Measurements from ENCODE around the gene FST. TPM values are rescaled to one million over a fixed set of nuclear protein-coding genes. Genes with fewer than 3 reads are reported as not detected.

The FST gene
- total and polyA plus RNA-seq, 2 of the 13 experiments (the other 11 are each of a cell fraction or from before 2014, with no cell fraction given) = 38.6 to 136 TPM

DNA sequence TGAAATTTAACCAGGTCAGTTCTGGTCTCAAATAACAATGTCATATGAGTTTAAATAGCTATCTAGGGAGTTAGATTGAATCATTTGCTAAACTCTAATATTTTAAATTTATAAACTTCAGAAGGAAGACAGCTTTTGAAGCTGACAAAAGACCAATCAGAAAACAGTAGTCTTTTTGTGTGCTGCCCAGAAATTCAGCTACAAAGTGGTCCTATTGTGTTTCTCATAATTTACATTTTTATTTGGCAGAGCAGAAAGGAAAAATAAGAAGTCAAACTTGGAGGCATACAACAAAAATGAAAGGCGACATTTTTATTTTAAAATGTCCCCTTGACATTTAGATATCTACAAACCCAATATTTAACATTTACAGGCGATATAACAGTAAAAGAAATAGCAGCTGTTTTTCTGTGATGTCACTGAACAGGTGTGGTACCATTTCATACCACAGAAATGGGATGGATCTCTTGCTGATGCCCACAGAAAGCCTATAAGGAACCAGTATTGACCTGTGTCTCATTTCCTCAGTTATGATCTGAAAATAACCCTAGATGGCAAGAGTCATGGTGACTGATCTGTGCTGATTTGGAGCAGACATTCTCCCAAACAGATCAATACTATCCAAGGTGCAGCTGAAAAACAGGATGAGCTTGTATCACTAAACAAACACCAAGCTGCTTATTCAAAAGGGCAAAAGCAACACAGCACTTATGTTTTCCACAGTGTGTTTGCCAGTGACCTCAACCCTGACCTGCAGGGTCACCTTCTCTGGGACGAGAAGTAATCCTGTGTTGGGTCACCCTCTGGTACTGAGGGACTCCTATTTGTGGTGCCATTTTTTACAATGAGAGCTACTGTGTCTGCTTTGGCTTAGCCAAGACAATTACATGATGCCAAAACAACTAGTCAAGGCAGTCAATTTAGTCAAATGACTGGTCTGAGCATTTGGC is 3.6 kb upstream of the FST start (continued):
- TF ChIP-seq BRD4 (CRISPR knock-in tag; IDR thresholded peaks at IDR 0.05) (peak; percentile 72; the same call in 1 of the 2 replicates), ZNF44 (CRISPR knock-in tag; IDR thresholded peaks at IDR 0.05) (no peak), HOXA5 (CRISPR knock-in tag; IDR thresholded peaks at IDR 0.05) (peak; percentile 88; the same call in 1 of the 2 replicates), PHF8 (CRISPR knock-in tag; IDR thresholded peaks at IDR 0.05) (peak; percentile 57), CREM (IDR thresholded peaks at IDR 0.05) (peak; percentile 98), CREM (CRISPR knock-in tag; IDR thresholded peaks at IDR 0.05) (no peak)
- TF ChIP-seq, protein P1, sequence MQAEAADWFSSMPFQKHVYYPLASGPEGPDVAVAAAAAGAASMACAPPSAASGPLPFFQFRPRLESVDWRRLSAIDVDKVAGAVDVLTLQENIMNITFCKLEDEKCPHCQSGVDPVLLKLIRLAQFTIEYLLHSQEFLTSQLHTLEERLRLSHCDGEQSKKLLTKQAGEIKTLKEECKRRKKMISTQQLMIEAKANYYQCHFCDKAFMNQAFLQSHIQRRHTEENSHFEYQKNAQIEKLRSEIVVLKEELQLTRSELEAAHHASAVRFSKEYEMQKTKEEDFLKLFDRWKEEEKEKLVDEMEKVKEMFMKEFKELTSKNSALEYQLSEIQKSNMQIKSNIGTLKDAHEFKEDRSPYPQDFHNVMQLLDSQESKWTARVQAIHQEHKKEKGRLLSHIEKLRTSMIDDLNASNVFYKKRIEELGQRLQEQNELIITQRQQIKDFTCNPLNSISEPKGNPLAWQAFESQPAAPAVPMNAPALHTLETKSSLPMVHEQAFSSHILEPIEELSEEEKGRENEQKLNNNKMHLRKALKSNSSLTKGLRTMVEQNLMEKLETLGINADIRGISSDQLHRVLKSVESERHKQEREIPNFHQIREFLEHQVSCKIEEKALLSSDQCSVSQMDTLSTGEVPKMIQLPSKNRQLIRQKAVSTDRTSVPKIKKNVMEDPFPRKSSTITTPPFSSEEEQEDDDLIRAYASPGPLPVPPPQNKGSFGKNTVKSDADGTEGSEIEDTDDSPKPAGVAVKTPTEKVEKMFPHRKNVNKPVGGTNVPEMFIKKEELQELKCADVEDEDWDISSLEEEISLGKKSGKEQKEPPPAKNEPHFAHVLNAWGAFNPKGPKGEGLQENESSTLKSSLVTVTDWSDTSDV (CRISPR knock-in tag; IDR thresholded peaks at IDR 0.05) = no peak
- TF ChIP-seq, protein P2, sequence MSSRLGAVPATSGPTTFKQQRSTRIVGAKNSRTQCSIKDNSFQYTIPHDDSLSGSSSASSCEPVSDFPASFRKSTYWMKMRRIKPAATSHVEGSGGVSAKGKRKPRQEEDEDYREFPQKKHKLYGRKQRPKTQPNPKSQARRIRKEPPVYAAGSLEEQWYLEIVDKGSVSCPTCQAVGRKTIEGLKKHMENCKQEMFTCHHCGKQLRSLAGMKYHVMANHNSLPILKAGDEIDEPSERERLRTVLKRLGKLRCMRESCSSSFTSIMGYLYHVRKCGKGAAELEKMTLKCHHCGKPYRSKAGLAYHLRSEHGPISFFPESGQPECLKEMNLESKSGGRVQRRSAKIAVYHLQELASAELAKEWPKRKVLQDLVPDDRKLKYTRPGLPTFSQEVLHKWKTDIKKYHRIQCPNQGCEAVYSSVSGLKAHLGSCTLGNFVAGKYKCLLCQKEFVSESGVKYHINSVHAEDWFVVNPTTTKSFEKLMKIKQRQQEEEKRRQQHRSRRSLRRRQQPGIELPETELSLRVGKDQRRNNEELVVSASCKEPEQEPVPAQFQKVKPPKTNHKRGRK (CRISPR knock-in tag; IDR thresholded peaks at IDR 0.05) = peak; percentile 28; the same call in 1 of the 2 replicates
- TF ChIP-seq, protein P3, sequence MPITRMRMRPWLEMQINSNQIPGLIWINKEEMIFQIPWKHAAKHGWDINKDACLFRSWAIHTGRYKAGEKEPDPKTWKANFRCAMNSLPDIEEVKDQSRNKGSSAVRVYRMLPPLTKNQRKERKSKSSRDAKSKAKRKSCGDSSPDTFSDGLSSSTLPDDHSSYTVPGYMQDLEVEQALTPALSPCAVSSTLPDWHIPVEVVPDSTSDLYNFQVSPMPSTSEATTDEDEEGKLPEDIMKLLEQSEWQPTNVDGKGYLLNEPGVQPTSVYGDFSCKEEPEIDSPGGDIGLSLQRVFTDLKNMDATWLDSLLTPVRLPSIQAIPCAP (CRISPR knock-in tag; IDR thresholded peaks at IDR 0.05; ENCODE audit: low read depth) = 0 out of 2 replicates have a peak, but pooled peaks have one; percentile 76
- TF ChIP-seq, protein P4, sequence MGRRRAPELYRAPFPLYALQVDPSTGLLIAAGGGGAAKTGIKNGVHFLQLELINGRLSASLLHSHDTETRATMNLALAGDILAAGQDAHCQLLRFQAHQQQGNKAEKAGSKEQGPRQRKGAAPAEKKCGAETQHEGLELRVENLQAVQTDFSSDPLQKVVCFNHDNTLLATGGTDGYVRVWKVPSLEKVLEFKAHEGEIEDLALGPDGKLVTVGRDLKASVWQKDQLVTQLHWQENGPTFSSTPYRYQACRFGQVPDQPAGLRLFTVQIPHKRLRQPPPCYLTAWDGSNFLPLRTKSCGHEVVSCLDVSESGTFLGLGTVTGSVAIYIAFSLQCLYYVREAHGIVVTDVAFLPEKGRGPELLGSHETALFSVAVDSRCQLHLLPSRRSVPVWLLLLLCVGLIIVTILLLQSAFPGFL (CRISPR knock-in tag; IDR thresholded peaks at IDR 0.05) = no peak
- TF ChIP-seq, protein P5, sequence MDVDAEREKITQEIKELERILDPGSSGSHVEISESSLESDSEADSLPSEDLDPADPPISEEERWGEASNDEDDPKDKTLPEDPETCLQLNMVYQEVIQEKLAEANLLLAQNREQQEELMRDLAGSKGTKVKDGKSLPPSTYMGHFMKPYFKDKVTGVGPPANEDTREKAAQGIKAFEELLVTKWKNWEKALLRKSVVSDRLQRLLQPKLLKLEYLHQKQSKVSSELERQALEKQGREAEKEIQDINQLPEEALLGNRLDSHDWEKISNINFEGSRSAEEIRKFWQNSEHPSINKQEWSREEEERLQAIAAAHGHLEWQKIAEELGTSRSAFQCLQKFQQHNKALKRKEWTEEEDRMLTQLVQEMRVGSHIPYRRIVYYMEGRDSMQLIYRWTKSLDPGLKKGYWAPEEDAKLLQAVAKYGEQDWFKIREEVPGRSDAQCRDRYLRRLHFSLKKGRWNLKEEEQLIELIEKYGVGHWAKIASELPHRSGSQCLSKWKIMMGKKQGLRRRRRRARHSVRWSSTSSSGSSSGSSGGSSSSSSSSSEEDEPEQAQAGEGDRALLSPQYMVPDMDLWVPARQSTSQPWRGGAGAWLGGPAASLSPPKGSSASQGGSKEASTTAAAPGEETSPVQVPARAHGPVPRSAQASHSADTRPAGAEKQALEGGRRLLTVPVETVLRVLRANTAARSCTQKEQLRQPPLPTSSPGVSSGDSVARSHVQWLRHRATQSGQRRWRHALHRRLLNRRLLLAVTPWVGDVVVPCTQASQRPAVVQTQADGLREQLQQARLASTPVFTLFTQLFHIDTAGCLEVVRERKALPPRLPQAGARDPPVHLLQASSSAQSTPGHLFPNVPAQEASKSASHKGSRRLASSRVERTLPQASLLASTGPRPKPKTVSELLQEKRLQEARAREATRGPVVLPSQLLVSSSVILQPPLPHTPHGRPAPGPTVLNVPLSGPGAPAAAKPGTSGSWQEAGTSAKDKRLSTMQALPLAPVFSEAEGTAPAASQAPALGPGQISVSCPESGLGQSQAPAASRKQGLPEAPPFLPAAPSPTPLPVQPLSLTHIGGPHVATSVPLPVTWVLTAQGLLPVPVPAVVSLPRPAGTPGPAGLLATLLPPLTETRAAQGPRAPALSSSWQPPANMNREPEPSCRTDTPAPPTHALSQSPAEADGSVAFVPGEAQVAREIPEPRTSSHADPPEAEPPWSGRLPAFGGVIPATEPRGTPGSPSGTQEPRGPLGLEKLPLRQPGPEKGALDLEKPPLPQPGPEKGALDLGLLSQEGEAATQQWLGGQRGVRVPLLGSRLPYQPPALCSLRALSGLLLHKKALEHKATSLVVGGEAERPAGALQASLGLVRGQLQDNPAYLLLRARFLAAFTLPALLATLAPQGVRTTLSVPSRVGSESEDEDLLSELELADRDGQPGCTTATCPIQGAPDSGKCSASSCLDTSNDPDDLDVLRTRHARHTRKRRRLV (CRISPR knock-in tag; IDR thresholded peaks at IDR 0.05) = peak; percentile 43; the same call in 1 of the 2 replicates
- TF ChIP-seq, protein P6, sequence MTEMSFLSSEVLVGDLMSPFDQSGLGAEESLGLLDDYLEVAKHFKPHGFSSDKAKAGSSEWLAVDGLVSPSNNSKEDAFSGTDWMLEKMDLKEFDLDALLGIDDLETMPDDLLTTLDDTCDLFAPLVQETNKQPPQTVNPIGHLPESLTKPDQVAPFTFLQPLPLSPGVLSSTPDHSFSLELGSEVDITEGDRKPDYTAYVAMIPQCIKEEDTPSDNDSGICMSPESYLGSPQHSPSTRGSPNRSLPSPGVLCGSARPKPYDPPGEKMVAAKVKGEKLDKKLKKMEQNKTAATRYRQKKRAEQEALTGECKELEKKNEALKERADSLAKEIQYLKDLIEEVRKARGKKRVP (CRISPR knock-in tag; IDR thresholded peaks at IDR 0.05) = peak in 1 of 2 experiments; percentile 87; a peak in 2 of 4 replicates
- TF ChIP-seq, protein P7, sequence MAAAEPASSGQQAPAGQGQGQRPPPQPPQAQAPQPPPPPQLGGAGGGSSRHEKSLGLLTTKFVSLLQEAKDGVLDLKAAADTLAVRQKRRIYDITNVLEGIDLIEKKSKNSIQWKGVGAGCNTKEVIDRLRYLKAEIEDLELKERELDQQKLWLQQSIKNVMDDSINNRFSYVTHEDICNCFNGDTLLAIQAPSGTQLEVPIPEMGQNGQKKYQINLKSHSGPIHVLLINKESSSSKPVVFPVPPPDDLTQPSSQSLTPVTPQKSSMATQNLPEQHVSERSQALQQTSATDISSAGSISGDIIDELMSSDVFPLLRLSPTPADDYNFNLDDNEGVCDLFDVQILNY (CRISPR knock-in tag; conservative IDR thresholded peaks at IDR 0.05) = no peak

Measured in HepG2 (cell line).